ENCODE data around the gene RFFL.
A peak's percentile ranks its signal among the peaks of the same experiment; 100 is the strongest.
"Not testable (repeated sequence)": the region's sequence is repeated elsewhere in the genome, so short reads cannot be mapped to it uniquely, and the experiment has no call there.

RFFL gene, protein sequence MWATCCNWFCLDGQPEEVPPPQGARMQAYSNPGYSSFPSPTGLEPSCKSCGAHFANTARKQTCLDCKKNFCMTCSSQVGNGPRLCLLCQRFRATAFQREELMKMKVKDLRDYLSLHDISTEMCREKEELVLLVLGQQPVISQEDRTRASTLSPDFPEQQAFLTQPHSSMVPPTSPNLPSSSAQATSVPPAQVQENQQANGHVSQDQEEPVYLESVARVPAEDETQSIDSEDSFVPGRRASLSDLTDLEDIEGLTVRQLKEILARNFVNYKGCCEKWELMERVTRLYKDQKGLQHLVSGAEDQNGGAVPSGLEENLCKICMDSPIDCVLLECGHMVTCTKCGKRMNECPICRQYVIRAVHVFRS

GRCh38 chr17:35063514-35064223 lies at the start of gene RFFL:
Gene RFFL (minus strand): TSS chr17:35063707. CDS start chr17:35026553, 37,154 bp downstream.
- peak; percentile 77 for DNase-seq

GRCh38 chr17:35110791-35111190 lies 47.3 kb upstream of the RFFL start:
- not testable (repeated sequence) for DNase-seq

- DNase-seq = no peak
These were observed 41.4 kb upstream of the RFFL start for GRCh38 chr17:35104844-35105450.

GRCh38 chr17:35103271-35103670 lies 39.8 kb upstream of the RFFL start:
- no peak for DNase-seq

DNA sequence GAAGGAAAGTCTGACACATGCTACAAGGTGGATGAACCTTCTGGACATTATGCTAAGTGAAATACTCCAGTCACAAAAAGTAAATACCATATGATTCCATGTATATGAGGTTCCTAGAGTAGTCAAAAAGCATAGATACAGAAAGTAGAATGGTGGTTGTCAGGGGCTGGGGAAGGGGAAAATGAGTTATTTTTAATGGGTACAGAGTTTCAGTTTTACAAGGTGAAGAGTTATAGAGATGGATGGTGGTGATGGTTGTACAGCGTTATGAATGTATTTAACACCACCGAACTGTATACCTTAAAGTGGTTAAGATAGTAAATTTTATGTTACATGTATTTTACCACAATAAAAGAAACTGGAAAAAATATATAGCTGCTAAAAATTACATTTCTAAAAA lies 38.2 kb upstream of the RFFL start:
- no peak for DNase-seq

DNA sequence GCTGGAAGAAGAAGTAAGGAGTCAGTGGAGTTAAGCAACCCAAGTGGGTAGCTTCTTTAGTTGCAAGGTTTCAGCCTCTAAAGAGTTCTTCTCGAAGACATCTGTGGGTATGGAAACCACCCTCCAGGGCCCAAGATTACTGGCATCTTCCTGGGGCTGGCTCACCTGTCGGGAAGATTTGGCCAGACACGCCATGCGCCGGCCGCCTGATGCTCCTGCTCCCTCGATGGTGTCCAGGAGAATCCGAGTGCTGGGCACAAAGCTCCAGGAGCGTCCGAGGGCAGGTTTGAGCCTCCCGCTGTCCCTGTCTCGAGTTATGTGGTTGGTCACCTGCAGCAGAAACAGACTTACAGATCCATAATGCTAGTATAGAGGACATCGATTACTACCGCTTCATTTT lies 37.5 kb upstream of the RFFL start:
- no peak for DNase-seq

- DNase-seq = no peak
These were observed 36.4 kb upstream of the RFFL start for GRCh38 chr17:35099908-35100307.

DNA sequence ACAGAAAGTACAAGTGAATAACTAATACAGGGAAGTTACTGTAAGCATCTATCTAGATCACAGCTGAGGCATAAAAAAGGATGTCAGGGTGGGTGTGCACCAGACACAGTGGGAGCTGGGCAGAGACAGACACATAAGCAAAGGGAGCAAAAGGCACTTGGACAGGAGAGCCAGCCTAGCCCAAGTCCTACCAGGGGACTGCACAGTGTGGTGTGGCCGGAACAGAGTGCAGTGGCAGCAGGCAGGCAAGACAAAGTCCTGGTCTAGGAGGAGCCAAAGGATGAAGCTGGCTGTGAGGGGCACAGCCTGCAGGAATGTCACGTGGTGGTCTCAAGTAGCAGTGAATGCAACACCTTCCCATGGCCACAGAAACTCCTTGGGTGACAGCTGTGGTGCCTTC lies 34.3 kb upstream of the RFFL start:
- DNase-seq = no peak

DNA sequence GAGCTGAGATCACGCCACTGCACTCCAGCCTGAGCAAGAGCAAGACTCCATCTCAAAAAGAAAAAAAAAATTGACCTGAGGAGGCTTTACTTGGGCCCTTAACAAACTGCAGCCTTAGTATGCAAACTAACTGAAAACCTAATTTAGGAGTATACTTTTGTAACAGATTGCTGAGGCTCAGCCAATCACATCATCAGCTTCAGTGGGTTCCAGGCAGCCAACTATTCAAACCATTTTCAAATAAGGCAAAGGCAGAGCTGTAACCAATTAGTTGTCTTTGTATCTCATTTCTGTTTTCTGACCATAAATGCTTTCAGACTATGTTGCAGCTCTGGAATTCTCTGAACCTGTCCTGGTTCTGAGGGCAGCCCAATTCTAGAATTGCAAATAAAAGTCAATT lies 32.2 kb upstream of the RFFL start:
- no peak for DNase-seq

DNA sequence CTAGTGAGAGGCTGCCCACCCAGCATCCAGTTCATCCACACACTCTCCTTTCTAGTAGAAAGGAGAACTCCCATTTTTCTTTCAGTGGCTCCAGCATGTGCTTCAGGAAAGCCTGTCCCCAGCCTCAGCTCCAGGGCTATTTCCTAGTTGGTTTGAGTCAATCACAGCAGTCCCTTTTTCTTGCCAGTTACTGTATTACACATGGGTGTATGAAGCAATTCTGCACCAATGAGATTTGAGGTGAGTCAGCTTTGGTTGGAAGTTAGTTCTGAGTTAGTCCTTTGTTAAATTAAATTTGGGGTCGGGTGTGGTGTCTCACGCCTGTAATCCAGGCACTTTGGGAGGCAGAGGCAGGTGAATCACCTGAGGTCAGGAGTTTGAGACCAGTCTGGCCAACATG lies 31.4 kb upstream of the RFFL start:
- DNase-seq = no peak

DNA sequence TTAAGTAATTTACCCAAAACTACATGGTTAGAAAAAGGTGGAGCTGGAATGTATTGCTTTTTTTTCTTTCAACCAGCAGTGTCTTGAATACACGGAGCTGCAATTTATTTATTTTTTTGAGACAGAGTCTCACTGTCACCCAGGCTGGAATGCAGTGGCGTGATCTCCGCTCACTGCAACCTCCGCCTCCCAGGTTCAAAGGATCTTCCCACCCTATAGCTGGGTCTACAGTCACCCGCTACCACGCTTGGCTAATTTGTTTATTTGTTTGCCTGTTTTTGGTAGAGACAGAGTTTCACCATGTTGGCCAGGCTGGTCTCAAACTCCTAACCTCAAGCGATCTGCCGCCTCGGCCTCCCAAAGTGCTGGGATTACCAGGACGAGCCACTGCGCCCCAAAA lies 27.2 kb upstream of the RFFL start:
- not testable (repeated sequence) for DNase-seq

GRCh38 chr17:35089586-35090296 lies 26.2 kb upstream of the RFFL start:
- DNase-seq = no peak

DNA sequence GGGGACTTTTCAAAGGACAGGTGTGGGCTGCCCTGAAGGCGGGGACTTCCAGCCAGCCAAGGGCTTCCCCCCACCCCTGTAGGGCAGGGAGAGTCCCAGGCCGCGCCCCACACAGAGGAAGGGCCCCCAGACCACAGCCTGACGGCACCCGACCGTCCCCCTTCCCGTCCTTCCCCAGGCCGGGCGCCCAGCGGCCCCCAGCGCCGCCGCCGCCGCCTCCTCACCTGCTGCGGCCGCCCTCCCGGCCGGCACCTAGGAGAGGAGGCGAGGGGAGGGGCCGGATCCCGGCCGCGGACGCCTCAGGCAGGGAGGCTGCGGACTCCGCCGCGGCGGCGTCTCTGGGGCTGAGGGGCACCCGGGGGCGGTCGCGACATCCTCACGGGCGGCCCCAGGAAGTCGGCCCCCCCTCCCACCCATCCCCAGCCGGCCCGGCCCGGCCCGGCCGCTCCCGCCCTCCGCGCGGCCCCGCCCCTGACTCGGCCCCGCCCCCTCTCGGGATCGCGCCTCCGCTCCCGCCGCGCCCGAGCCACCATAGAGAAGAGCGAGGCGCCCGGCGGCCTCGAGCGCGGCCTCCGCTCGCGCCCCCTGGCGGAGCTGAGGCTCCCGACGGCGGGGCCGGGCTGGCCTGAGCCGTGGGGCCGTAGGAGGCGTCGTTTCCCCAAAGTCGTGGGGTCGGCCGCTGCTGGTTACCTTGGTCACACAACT lies 25.5 kb upstream of the RFFL start:
- peak; percentile 94 for DNase-seq

DNA sequence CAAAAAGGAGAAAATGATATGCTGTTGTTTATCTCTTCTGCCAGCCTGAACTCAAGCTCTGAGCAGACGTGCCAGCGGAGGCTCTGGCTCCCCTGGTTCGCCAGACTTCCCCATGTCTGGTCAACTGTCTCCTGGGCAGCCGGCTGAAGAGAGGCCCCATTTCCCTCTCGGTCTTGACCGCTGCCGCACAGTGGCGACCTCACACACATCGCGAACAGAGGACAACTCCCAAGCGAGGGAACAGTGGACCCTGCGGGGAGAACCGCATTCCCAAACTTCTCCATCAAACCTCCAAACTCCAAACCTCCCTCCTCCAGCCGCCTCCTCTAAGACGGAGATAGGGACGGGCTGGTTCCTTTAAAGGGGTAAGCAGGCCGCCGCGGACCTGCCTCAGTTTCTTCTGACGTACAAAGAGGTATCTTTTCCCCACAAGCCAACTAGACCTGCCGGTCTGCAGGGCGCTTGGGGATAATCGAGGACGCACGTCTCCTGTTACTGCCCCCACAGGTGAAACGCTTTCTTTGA lies 24.9 kb upstream of the RFFL start:
- DNase-seq = peak; percentile 45

- peak; percentile 42 for DNase-seq
These were observed 24.3 kb upstream of the RFFL start for GRCh38 chr17:35087731-35088355.

GRCh38 chr17:35086931-35087573 lies 23.5 kb upstream of the RFFL start:
- no peak for DNase-seq

DNA sequence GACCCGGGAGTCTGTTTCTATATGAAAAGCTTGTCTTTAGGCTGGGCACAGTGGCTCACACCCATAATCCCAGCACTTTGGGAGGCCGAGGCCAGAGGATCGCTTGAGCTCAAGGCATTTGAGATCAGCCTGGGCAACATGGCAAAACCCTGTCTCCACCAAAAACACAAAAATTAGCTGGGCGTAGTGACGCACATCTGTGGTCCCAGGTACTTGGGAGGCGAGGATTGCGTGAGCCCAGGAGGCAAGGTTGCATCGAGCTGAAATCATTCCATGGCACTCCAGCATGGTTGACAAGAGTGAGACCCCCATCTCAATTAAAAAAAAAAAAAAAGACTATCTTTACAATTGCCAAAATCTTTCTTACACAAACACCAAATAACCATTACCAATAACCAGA lies 22.7 kb upstream of the RFFL start:
- DNase-seq = no peak

DNA sequence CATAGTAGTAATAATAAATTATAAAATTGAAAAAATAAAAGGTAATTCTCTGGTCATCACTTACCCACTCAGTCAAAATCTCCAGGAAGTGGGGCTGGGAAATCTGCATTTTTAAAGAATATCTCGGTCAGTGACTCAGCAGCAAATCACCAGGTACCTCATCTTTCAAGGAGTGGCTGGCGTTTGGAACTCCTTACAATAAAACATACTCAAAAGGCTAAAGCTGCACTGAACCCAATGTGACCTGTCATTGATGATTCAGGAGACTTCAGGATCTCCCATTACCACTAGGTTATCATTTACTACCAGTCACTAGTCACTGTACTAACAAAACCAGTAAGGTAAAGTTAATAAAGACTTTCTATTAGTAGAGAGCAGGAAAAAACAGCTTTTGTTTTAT lies 21.5 kb upstream of the RFFL start:
- DNase-seq = no peak

DNA sequence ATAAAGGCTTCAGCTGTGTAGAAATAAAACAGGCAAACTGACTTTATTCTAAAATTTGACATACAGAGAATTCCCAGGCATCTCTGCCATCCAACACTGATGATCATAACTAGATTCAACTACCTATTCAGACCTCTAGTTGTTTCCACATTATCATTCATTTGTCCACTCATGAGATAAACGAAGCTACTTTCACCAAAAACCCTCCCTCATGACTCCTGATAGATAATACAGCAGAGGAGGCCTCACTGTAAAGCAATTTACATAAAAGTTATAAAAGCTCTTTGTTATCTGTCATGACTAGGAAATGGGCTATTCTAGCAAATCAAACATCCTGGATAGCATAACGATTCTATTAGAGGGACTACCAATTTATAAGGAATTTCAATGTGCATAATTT lies 19.6 kb upstream of the RFFL start:
- no peak for DNase-seq

DNA sequence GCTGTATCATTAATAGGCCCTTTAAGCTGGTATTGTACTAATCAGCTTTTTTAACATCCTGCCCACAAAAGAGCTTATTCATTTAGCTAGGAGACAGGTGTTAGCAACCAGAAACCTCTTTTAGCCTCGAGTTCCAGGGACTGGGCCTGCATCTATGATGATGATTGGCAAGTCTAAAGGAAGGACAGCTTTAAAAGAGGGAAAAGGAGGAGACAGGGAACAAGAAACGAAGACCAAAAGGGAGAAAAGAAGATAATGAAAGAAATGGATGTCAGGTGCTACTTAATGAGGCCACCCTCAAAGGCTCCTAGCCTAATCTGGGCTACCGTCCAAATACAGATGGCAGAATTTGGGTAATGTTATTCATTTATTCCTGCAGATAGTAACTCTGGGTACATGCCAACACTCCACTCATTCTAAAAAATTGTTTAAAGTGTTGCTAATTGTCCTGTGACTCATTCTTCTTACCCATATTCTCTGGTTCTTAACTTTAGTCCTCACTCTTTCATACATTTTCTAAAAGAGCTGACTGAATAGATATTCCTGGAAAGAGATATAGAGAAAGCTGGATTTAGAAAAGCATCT lies 18.7 kb upstream of the RFFL start:
- no peak for DNase-seq

- no peak for DNase-seq
These were observed 18.1 kb upstream of the RFFL start for GRCh38 chr17:35081638-35082037.
